Endothelial cell of umbilical vein (primary cell): Measurements from ENCODE around the gene MEOX1. TPM values are rescaled to one million over a fixed set of nuclear protein-coding genes. Genes with fewer than 3 reads are reported as not detected.

ENCODE experiments used
- BruUV-seq: library from RNA; stranded (reverse); fragments of 400-500 nt; replicated peaks from 2 replicates; lab custom pipeline; 2021; lab: Mats Ljungman, UMichigan
- CTCF ChIA-PET: fragments of 300-600, 350-600 bp; sonication (Branson Sonifier 250); formaldehyde crosslinking; loops from one replicate; lab custom pipeline; 2021; ENCODE audit warnings: antibody characterized with exemption, inconsistent platforms; lab: Charles Lee
- POLR2A ChIA-PET: fragments of 300-600, 350-600 bp; sonication (Branson Sonifier 250); formaldehyde crosslinking; loops from one replicate; lab custom pipeline; 2021; ENCODE audit warnings: antibody characterized with exemption, inconsistent platforms; lab: Charles Lee
- DNase-seq: peaks from one replicate; pipeline ENCODE4 v3.0.0-alpha.2; 2011; ENCODE audit warnings: low read depth, low spot score
- FAIRE-seq: peaks from 2 replicates; lab custom pipeline; 2011; peaks lifted over from hg19 to GRCh38; lab: Jason Lieb, UNC
- H2AFZ ChIP-seq: 2 replicates; pipeline ENCODE4 v1.6.0; 2012; ENCODE audit warnings: low read depth, low read length, control low read depth, inconsistent platforms
- H3K27ac ChIP-seq: 2 replicates; pipeline ENCODE4 v1.5.1; 2011; ENCODE audit warnings: low read depth, mild to moderate bottlenecking, control low read depth, low read length, moderate library complexity; ENCODE audit not compliant: insufficient read depth
- H3K27me3 ChIP-seq, 2 experiments: 2 replicates each; pipeline versions ENCODE4 v1.6.0 to v1.6.1; 2011; ENCODE audit warnings: low read length in 2 of 2, mixed read lengths in 1 of 2; ENCODE audit not compliant: control insufficient read depth in 2 of 2, insufficient read depth in 2 of 2
- H3K36me3 ChIP-seq, 2 experiments: 2 replicates in 1 of 2; 3 replicates in 1 of 2; pipeline ENCODE4 v1.5.1; 2011; ENCODE audit warnings: low read length in 2 of 2, mild to moderate bottlenecking in 1 of 2, moderate library complexity in 1 of 2; ENCODE audit not compliant: control insufficient read depth in 2 of 2, insufficient read depth in 2 of 2; ENCODE audit errors: extremely low read depth in 1 of 2
- H3K4me1 ChIP-seq: 3 replicates; pipeline ENCODE4 v1.5.1; 2011; ENCODE audit warnings: mild to moderate bottlenecking, low read length; ENCODE audit not compliant: control insufficient read depth, insufficient read depth; ENCODE audit errors: extremely low read depth
- H3K4me2 ChIP-seq: 2 replicates; pipeline ENCODE4 v1.6.1; 2011; ENCODE audit warnings: low read length, control low read depth, mixed read lengths; ENCODE audit not compliant: insufficient read depth
- H3K4me3 ChIP-seq, 3 experiments: fragments of 200-600 bp in 1 of 3; sonication (generic), shearing (Covaris generic) in 1 of 3; replicated peaks in 1 of 3; 2 replicates each; pipeline ENCODE4 v1.5.1; 2011 to 2016; ENCODE audit warnings: control low read depth in 3 of 3, low read length in 3 of 3, mild to moderate bottlenecking in 2 of 3, inconsistent platforms in 1 of 3, low read depth in 1 of 3, moderate library complexity in 1 of 3; ENCODE audit not compliant: insufficient read depth in 1 of 3
- H3K79me2 ChIP-seq: 2 replicates; pipeline ENCODE4 v1.6.0; 2012; ENCODE audit warnings: low read length, inconsistent platforms; ENCODE audit not compliant: control insufficient read depth, insufficient read depth
- H3K9ac ChIP-seq: replicated peaks from 2 replicates; pipeline ENCODE3; 2011; ENCODE audit warnings: low read length, control low read depth; ENCODE audit not compliant: insufficient read depth; ENCODE audit errors: extremely low read depth
- H3K9me1 ChIP-seq: replicated peaks from 3 replicates; pipeline ENCODE4 v1.6.0; 2011; ENCODE audit warnings: mild to moderate bottlenecking, low read length; ENCODE audit not compliant: control insufficient read depth, insufficient read depth; ENCODE audit errors: extremely low read depth
- H3K9me3 ChIP-seq: replicated peaks from 2 replicates; pipeline ENCODE4 v1.5.1; 2012; ENCODE audit warnings: low read length, inconsistent platforms; ENCODE audit not compliant: control insufficient read depth, insufficient read depth
- H4K20me1 ChIP-seq: replicated peaks from 2 replicates; pipeline ENCODE3; 2011; ENCODE audit warnings: mild to moderate bottlenecking, low read length; ENCODE audit not compliant: control insufficient read depth, insufficient read depth; ENCODE audit errors: extremely low read depth
- EZH2 ChIP-seq: IDR thresholded peaks from 2 replicates; pipeline ENCODE4 v1.6.1; 2012; ENCODE audit warnings: borderline replicate concordance, low read depth, mild to moderate bottlenecking, moderate library complexity, low read length, inconsistent platforms; ENCODE audit not compliant: severe bottlenecking
- FOS ChIP-seq: IDR thresholded peaks from 2 replicates; pipeline ENCODE4 v1.6.1; 2011; ENCODE audit warnings: mild to moderate bottlenecking, low read length, moderate library complexity, borderline replicate concordance; ENCODE audit not compliant: insufficient read depth
- MYC ChIP-seq: IDR thresholded peaks from one replicate; pipeline ENCODE4 v1.6.1; 2011; ENCODE audit warnings: mild to moderate bottlenecking, low read depth, low read length
- POLR2AphosphoS5 ChIP-seq: IDR thresholded peaks from 2 replicates; pipeline ENCODE4 v1.6.1; 2012; ENCODE audit warnings: low read depth, mild to moderate bottlenecking, control low read depth, low read length, moderate library complexity; ENCODE audit not compliant: insufficient read depth
- dilution Hi-C: fragments of 300-500 bp; cut with MboI; formaldehyde crosslinking; loops from one replicate; pipeline ENCODE4 v1.15.0; 2019; ENCODE audit warnings: low sequenced_read_pairs; ENCODE audit not compliant: extremely low pct_ligation_motif_present
- intact Hi-C: fragments of 100-400 bp; cut with micrococcal nuclease; formaldehyde crosslinking; loops from one replicate; pipeline ENCODE4 v1.10.0; 2022
- polyA plus RNA-seq, 4 experiments: library from polyadenylated mRNA; depleted of rRNA in 3 of 4; stranded (reverse) in 3 of 4; unstranded in 1 of 4; fragments of >200 nt; gene quantifications; 2 replicates each; pipeline versions ENCODE4 v1.2.1 to v1.2.3, GENCODE V29; 2011 to 2012; ENCODE audit warnings: missing spikeins in 1 of 4
- total RNA-seq: library from RNA; stranded (reverse); gene quantifications from 2 replicates; pipeline ENCODE4 v1.2.3, GENCODE V29; 2021
- TF ChIP-seq, protein P1 (sequence below): IDR thresholded peaks from 2 replicates; pipeline ENCODE4 v1.6.1; 2011; ENCODE audit not compliant: insufficient read depth, insufficient read length
- TF ChIP-seq, protein P2 (sequence below), 2 donors: IDR thresholded peaks; 1 replicate in 1 of 2; 2 replicates in 1 of 2; pipeline ENCODE4 v1.5.1; 2011; ENCODE audit warnings: low read length in 2 of 2, mild to moderate bottlenecking in 2 of 2, moderate library complexity in 2 of 2, control low read depth in 1 of 2, inconsistent platforms in 1 of 2, low read depth in 1 of 2; ENCODE audit not compliant: insufficient read depth in 1 of 2; ENCODE audit errors: extremely low read depth in 1 of 2

MEOX1 gene
- total and polyA plus RNA-seq, 2 donors (not counting 3 experiments of a cell fraction or from before 2014, with no cell fraction given), result 0.06 TPM; not detected in 1

DNA sequence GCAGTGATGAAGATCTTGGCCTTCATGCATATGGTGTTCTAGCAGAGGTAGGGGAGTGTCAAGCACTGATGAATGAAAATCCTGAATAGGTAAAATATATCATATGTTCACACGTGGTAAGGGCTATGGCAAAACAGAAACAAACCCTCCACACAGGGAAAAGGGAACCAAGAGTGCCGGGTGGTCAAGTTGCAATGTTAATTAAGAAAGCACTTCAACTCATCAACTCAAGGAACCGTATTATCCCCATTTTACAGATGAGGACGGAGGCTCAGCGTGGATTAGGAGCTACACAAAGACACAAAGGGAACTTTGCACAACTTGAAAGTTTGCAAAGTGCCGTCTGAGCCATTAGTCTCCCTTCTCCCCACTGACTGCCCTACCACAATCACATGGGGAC, 28.1 kb upstream of the MEOX1 start:
- no peak overlapping the region for H3K27ac ChIP-seq
- no peaks in the 10 kb centered on the region for H3K4me1 ChIP-seq
- FAIRE-seq (no peak), DNase-seq (no peak)
- H3K9me1 ChIP-seq, result no peaks in the 10 kb centered on the region
- no peaks in the 10 kb centered on the region for H3K9me3 ChIP-seq
- POLR2A ChIA-PET, result no interaction called here
- H3K36me3 ChIP-seq, result no peaks in the 10 kb centered on the region
- H4K20me1 ChIP-seq, result no peaks in the 10 kb centered on the region
- H3K4me3 ChIP-seq, result no peak overlapping the region
- H3K27me3 ChIP-seq, result no peaks in the 10 kb centered on the region
- intact Hi-C loops, result no loop called here
- no TSS peak for BruUV-seq
- H3K79me2 ChIP-seq, result no peaks in the 10 kb centered on the region
- dilution Hi-C loops, result no loop called here
- H3K9ac ChIP-seq, result no peak overlapping the region
- H2AFZ ChIP-seq, result no peak overlapping the region
- CTCF ChIA-PET, result interaction anchor here (0.6 to 2.2 kb wide), 5 partner anchors 10 to 72 kb away, joined by 3 to 12 read pairs (median 4); no protein-coding TSS in a partner anchor
- no peak overlapping the region for H3K4me2 ChIP-seq
- TF ChIP-seq, protein P1, sequence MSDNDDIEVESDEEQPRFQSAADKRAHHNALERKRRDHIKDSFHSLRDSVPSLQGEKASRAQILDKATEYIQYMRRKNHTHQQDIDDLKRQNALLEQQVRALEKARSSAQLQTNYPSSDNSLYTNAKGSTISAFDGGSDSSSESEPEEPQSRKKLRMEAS, result no peak
- TF ChIP-seq POLR2AphosphoS5 (no peak), EZH2 (no peak), FOS (no peak), MYC (no peak)
- TF ChIP-seq, protein P2, sequence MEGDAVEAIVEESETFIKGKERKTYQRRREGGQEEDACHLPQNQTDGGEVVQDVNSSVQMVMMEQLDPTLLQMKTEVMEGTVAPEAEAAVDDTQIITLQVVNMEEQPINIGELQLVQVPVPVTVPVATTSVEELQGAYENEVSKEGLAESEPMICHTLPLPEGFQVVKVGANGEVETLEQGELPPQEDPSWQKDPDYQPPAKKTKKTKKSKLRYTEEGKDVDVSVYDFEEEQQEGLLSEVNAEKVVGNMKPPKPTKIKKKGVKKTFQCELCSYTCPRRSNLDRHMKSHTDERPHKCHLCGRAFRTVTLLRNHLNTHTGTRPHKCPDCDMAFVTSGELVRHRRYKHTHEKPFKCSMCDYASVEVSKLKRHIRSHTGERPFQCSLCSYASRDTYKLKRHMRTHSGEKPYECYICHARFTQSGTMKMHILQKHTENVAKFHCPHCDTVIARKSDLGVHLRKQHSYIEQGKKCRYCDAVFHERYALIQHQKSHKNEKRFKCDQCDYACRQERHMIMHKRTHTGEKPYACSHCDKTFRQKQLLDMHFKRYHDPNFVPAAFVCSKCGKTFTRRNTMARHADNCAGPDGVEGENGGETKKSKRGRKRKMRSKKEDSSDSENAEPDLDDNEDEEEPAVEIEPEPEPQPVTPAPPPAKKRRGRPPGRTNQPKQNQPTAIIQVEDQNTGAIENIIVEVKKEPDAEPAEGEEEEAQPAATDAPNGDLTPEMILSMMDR (IDR thresholded peaks at IDR 0.05; ENCODE audit: extremely low read depth in 1 of 2, insufficient read depth in 1 of 2, low read depth in 1 of 2, low read length in 2 of 2), result no peak
